NCI-H2227 (cell line): ENCODE results near the gene RAI1.
A peak's percentile ranks its signal among the peaks of the same experiment; 100 is the strongest.
"Not testable (repeated sequence)": the region's sequence is repeated elsewhere in the genome, so short reads cannot be mapped to it uniquely, and the experiment has no call there.

Experiments used
- DNase-seq: peaks from one replicate; lab custom pipeline; 2025; ENCODE audit not compliant: unreplicated experiment; lab: John Stamatoyannopoulos, UW

RAI1 gene

DNA sequence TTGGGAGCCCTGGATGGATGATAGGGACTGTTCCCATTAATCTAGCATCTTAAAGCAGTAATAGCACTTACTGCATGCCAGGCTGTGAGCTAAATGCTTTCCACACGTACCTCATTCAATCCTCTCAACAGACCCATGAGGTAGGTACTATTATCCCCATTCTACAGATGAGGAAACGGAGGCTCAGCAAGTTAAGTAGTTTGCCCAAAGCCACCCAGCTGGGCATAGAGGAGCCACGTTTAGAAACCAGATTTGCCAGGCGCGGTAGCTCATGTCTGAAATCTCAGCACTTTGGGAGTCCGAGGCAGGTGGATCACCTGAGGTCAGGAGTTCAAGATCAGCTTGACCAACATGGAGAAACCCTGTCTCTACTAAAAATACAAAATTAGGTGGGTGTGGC lies 2.0 kb upstream of the RAI1 start:
- no peak for DNase-seq

DNA sequence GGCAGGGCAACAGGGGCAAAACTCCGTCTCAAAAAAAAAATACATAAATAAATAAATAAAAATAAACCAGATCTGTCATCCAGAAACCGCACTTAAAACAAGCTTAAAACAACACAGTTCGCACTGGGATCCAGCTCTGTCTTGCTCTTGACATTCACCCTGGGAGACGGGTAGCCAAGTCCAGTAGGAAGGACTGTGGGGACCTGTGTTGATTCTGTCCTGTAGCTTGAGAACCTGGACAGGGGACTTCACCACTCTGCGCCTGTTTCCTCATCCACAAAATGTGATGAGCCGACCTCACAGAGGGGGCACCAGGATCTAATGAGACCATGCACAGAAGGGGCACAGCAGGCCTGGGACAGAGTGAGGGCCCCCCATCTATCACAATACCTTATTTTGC lies 1.5 kb upstream of the RAI1 start:
- DNase-seq, result no peak

DNA sequence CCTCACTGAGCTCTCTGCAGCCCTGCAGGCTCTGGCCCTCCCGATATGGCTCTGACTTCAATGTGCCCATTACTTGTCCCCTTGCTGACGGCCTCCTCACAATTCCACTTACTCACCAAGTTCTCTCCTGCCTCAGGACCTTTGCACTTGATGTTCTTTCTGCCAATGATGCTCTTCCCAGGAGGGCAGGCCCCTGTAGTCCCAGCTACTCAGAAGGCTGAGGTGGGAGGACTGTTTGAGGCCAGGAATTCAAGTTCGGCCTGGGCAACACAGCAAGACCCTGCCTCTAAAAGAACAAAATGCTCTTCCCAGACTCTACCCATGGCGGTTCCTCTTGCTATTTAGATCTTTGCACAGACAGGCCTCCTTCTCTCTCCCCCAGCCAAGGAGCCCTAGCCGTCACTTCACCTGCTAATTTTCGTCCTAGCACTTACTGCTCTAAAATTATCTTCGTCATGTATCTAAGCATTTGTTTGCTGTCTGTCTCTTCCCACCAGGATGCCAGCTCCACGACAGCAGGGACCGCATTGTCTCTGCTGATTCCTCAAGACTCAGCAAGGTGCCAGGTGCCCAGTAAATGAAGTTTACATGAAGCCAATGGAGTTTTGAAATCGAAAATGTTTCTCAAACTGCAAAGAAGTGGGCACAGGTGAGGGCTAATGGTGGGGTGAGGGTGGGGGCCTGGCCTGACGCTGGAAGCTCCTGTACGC lies 626 bp upstream of the RAI1 start:
- DNase-seq, result no peak

DNA sequence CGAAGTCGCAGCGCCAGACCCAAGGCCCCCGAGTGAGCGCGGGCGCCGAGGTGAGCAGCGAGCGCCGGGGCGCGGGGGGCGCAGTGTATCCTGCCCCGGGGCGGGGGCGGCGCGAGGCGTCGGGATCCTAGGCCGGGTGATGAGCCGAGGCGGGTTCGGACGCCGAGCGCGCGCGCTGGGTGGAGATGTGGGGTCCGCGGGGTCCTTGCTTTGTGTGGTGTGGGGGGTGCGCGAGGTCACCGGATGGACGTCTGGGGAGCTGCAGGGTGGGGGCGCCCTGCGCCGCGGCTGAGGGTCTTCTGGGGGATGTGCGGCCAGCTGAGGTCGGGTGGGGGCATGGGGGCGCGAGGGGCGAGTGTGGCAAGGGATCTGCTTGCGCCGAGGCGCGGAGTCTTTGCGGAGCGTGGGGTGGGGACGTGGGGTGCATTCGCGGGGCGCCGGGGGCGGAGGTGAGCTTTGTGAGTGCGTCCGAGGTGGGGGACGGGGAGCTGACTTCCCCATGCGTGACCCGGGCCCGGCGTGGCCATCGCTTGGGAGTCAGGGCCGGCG lies 560 bp downstream of the RAI1 start:
- DNase-seq, result peak; percentile 47

DNA sequence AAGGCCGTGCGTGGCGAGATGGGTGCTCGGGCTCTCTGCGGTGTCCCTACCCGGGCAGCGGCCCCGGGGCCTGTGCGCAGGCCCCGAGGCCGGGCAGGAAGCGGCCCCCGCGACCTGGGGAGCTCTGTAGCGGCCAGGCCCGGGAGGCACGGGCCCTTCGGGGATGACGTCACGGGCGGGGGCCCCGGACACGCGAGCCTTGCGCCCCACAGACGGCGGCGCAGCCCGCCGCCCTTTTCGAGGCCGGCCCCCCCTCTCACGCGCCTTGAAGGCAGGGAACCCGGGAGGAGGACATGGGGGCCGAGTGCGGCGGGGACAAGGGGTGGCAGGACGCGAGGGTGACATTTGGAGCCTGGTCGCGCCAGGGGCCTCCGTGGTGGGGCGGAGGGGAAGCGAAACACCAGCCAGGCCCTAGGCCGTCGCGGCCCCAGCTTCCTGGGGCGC lies 1.1 kb downstream of the RAI1 start:
- peak; percentile 23 for DNase-seq

DNA sequence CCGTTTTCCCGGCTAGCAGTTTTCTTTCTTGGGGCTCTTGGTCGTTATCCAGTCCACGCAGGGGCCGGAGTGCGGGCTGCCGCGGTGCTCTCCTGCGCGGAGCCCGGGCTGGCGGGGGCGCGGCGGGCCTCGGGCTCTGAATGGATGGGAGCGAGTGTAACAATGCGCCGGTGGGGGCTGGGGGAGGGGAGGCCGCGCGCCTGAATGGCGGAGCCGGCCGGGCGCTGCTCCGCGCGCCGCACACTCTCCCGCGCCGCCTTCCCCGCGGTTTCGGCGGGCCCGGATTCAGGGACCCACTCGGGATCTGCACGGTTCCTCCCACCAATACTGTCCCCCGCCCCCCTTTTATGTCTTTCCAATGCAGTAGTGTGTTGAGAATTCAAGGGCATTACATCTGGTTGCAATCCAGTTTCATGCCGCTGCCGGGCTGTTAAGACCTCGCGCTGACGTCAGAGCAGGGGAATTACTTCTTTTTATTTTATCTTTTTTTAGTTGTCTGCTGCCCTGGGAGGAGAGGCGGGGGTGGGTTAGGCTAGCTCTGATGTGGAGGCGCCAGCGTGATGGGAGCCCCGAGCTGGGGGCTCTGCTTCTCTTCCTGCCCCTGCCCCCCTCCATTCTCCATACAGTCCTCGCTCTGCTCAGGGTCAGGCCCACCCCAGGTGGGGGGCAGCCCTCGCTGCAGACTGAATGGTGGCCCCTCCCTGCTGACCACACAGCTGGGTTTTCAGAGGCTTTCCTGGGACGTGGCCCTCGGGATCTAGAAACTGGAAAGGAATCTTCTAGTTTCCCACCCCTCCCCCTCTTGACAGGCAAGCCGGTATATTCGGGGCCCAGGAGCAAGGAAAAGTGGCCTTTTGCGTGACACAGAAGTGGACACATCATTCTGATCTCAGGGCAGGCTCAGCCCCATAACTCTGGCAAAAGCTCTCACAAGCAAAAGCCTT lies 1.8 kb downstream of the RAI1 start:
- DNase-seq, result peak; percentile 67

DNA sequence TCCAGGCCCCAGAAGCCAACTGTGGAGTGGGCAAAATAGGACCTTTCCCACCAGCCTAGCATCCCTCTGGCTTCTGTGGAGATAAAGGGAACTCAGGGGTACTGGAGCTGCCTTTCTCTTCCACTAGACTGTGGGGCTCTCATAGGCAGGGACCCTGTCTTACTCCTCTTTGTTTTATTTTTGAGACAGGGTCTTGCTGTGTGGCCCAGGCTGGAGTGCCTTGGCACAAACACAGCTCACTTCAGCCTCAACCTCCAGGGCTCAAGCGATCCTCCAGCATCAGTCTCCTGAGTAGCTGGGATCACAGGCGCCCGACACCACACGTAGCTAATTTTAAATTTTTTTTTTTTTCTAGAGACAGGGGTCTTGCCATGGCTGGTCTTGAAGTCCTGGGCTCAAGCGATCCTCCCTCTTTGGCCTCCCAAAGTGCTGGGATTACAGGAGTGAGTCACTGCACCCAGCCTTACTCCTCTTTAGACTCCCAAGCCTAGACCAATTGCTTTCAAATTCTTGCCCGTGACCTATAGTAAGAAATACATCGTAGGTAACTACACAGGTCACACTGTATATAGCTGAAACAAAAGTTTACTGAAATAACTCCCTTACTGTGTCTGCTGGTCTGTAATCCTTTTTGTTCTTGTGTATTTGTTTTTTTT lies 2.6 kb downstream of the RAI1 start:
- no peak for DNase-seq

DNA sequence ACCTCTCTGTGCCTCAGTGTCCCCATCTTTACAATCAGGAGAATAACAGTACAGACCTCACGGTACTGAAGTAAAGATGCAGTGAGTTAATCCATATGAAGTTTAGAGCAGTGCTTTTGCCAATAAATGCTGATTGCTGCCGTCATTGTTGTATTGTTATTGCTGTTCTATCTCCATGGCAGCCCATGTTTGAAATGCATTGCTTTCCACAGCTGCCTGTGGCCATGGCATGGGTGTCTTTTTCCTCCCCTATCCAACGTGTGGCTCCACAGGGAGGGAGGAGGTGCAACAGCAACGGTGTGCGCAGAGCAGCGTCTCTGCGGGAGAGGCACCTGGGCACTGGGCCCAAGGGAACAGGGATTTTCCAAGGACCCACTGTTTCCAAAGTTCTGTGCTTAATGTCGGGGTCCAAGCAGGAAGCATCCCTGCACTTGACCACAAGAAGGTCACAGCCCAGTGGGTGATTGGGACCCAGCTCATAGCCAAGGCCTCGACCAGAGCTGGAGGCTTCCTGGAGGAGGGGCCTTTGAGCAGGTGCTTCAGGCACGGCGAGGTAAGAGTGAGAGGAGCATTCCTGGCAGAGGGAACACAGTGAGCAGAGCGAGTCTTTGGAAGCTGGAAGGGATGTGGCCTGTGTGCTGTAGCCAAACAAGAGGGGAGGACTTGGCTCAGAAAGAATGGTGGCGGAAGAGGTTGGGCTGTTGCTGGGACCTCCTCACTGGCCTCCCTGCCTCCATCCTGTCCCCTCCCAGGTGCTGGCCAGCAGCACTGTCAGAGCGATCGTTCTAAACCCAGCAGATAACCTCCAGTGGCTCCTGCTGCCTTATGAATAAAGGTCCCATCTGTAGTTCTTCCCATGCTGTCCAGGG lies 3.9 kb downstream of the RAI1 start:
- DNase-seq, result no peak

DNA sequence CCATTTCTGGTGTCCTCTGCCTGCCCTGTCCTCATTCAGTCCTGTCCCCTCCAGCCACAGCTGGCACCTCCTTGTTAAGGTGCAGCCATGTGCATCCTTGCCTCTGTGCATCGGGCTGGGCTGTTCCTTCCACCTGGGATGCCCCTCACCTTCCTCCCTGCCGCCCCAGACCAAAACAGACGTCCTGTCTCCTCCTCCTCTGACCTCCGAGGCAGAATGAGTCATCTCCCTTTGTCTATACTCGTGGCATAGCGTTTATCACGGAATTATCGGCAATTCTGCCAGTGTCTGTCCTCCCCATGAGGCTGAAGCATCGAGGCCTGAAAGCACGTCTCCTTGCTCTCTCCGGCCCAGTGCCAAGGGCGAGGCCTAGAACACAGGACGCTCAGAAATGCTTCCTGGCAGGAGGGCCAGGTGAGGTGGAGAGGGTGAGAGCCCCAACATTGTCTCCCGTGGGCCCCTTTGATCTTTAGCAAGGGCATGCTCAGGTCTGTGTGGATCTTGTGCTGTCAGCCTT lies 4.6 kb downstream of the RAI1 start:
- peak; percentile 45 for DNase-seq

DNA sequence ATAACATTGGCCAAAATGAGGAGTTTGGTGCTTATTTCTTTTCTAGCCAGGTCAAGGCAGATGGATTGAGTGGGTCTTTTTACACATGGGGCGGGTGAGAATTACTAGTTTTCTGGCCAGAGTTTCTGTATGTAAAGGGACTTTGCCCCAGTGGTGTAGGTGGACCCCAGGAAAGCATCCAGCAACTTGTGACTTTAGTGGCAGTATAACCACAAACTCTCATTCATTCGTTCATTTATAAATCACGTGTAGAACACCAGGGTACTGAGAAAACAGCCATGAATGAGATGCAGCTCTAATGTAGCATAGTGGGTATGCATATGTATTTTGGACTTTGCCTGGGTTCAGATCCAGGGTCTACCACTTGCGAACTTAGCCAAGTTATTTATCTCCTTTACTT lies 8.1 kb downstream of the RAI1 start:
- DNase-seq, result no peak

DNA sequence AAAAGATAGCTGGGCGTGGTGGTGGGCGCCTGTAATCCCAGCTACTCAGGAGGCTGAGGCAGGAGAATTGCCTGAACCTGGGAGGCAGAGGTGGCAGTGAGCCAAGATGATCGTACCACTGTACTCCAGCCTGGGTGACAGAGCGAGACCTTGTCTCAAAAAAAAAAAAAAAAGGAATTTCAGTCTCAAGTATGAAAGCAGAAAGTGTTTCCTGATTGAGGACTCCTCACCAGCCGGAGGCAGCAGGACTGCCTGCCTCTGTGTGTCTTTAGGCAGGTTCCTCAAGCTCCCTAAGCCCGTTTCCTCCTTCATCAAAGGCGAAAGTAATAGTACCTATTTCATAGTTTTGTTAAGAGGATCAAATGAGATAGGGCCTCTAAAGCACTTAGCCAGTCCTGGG lies 9.0 kb downstream of the RAI1 start:
- not testable (repeated sequence) for DNase-seq

DNA sequence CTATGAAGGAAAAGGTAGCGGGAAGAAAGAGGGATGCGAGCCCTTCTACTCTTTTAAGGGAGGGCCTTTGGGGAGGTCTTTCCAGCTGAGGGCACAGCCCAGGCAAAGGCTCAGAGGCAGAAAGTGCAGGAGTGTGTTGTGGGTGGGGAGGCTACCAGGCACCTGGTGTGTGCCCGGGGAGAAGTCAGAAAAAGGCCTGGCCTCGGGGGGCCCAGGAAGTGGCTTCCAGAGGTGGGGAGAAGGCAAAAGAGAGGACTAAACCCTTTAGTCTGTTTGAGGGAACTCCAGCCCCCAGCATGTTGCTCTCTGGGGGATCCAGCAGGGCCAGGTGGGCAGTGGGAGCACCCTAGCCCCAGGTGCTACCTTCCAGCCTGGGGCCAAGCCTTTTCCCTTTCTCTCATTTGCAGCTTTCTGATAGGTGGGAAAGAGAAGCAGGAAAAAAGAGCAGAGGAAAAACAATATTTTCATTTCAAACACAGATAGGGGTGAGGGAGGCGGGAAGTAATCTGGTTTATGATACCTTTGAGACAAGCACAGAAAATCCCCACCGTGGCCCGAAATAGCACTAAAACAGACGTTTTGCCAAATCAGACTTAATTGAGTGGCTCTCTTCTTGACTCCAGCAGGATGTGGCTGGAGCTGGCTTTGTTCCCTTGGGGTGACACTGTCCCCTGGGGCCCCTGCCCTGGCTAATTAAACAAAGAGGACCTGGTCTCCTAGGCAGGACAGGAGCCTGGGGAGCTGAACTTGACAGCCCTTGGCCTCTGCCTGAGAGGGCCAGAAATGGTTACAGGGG lies 10.4 kb downstream of the RAI1 start:
- no peak for DNase-seq

DNA sequence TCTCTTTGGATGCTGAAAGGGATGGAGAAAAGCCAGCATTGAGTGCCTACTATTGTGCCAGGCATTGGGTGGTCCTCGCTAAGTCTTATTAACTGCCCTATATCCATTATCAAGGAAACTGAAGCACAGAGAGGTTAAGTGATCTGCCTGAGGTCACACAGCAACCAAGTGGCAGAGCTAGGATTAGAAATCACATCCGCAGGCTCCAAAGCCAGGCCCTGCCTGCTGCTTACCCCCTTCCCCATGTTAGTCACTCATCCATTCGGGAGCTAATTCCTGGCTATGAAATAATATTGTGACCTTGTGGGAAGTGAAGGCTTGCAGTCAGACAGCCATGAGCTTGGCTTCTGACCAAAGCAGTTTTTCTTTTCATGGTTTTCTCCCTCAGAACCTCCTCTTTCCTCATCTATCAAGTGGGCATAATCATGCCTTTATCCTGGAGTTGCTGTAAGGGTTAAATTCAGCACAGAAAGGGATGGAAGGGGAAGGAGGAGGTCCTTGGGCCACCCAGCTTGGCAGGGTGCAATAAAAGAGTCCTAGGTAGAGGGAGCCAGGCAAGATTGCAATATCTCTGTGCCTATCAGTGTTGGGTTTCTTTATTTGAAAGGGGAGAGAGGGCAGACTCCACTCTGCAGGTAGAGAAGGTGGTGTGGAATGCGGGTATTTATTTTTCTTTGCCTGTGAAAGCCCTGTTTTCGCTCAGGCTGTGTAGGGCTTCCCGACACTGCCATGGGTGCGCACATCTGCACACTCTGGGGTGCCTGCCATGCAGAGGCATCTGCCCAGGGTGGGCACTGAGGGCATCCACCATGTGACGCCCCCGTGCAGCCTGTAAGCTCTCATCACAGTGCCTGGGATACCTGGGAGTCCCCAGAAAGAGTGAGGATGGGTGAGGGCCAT lies 11.3 kb downstream of the RAI1 start:
- DNase-seq, result no peak

DNA sequence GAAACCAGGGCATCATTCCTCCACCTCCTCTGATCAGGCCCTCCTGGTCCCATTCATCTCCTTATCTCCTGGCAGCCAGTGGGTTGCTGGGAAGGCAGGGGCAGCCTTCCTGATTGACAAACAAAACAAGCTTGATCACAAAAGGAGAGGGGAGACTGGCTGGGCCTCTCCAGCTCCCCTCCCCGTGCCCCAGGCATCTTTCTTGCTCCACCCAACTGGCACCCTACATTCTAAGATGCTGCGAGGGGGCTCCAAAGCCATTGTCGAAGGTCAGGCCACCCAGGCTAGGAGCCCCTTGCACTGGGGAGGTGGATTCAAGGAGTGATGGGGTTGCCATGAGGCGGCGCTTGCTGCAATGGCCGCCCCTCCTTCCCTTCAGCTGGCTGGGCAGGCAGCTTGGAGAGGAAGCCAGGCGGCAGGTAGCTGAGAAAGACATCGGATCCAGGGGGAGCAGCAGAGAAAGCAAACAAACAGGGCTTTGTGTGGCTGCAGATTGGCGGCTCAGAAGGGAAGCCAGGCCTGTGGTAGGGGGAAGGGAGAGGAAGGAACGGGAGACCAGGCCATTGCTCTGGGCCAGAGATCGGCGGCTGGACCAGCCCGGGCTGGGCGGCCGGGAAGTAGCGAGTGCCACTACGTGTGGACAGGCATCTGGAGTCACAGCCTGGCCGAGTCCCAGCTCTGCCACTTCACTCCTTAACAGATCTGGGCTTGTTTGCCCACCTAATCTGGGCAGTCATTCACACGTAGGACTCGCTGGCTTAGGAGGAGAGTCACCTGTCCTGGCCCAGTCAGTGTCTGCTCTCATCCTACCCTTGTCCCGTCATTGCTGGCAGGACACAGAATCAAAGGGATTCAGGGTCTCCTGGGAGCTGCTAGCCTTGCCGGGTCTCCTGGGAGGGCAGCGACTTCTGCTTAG lies 12.3 kb downstream of the RAI1 start:
- DNase-seq, result peak; percentile 53

DNA sequence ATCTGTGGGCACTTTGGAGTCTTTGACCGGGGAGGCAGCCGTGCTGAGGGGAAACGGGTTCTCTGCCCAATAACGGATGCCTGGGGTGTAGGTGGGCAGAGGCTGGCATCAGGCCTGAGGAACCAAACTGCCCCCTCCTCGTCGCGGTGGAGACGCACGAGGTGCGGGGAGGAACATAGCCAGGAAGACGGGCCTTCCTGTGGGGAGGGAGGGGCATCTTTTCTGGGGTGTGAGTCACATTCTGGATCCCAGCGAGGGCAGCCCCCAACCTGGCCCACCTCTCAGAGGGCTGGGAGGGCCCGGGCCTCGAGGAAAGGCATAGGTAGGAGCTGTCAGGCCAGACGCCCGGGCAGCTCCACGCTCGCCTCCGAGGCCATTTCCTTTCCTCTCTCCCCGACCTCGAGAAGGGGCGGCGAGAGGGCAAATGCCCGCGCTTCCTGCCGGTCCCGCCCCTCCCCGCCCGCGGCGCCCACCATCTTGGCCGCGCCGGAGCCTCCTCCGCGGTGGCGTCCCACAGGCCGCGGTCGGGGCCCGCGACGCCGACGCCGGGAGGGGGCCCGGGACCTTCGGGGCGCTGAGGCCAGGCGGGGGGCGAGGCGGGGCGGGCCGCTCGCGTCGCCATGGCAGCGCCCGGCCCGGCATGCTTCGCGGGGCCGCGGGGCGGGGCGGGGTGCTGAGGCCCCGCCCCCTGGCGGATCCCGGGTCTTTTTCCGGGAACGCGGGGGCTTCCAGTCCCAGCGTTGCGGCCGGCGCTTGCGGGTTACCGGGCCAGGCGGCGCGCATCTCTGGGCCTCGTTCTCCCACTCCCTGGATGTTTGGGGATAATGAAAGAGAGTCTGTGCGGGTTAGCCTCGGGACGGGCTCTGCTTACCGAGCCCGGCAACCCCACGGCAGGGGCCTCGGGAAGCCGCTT lies 13.2 kb downstream of the RAI1 start:
- DNase-seq, result peak; percentile 81

DNA sequence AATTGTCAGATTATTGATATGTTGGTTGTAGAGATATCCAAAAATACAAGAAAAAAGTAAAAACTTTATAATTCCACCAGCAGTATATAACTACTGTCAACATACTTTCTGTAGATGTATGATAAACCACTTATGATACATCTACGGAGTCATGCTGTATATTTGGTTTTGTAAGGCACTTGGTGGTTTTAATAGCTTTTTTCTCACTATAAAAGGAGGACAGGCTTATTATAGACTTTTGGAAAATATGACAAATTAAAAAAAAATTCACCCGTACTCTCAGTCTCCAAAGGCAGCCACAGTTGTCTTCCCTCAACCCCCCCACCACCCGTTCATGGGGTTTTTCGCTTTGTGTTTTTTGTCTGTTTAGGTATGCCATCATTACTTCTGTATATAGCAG lies 14.8 kb downstream of the RAI1 start:
- DNase-seq, result no peak
